Kidney epithelial cell (primary cell): ENCODE data around the gene DENND2A. TPM values are rescaled to one million over a fixed set of nuclear protein-coding genes. Genes with fewer than 3 reads are reported as not detected.

Experiments
- DNase-seq: peaks from one replicate; pipeline ENCODE4 v3.0.0-alpha.2; 2010; ENCODE audit warnings: low read depth
- H3K27me3 ChIP-seq: 2 replicates; pipeline ENCODE4 v1.6.0; 2011; ENCODE audit warnings: low read length; ENCODE audit not compliant: control insufficient read depth, insufficient read depth
- H3K36me3 ChIP-seq: 2 replicates; pipeline ENCODE4 v1.5.1; 2011; ENCODE audit warnings: low read length; ENCODE audit not compliant: control insufficient read depth, insufficient read depth
- H3K4me3 ChIP-seq: 2 replicates; pipeline ENCODE4 v1.5.1; 2011; ENCODE audit warnings: low read depth, mild to moderate bottlenecking, control low read depth, low read length
- total RNA-seq: library from RNA; depleted of rRNA; stranded (reverse); fragments of >200 nt; gene quantifications from 2 replicates; pipeline ENCODE4 v1.2.3, GENCODE V29; 2015
- TF ChIP-seq, protein P1 (sequence below): IDR thresholded peaks from 2 replicates; pipeline ENCODE4 v1.5.1; 2011; ENCODE audit warnings: mild to moderate bottlenecking, moderate library complexity, low read length, control low read depth, inconsistent platforms; ENCODE audit not compliant: insufficient read depth, poor library complexity, severe bottlenecking

Gene DENND2A
- total RNA-seq, 1 donor from 2014 or later, result 14.8 TPM

DNA sequence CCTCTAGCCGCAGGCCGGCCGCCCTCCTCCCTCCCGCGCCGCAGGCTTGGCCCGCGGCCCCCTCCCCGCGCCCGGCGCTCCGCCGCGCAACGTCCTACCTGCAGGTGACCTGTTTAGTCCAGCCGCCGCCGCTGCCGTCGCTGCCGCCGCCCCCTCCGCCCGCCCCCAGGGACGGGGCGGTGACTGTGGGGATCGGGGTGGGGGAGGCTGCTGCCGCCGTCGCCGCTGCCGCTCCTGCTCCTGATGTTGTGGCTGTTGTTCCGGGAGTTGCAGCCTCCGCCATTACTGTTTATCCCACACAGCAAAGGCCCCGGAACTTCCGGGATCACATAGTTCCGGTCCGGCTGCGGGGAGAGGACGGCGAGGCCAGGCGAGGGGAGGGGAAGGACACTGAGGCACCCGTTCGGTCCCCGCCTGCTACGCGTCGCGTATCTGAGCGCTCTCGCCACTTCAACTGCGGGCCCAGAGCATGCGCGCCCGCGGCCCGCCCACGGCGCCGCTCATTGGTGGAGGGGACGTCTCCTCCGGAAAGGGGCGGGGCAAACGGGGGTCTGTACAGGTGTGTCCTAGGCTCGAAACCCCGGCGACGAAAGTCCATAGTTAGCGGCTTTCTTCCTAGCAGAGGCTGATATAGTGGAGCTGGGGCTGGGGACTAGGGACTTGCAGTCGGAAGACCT, 161.4 kb downstream of the DENND2A start, which contains the start of gene MKRN1:
Gene MKRN1 (minus strand): TSS at position 444 of the 677 bp plus-strand sequence. CDS start 161 bp downstream, at position 283.
- Histone ChIP-seq H3K27me3 (no peaks in the 10 kb centered on the region), H3K36me3 (no peaks in the 10 kb centered on the region), H3K4me3 (peak within 1 kb of the TSS; percentile 98)
- peak; percentile 74 for DNase-seq
- TF ChIP-seq, protein P1, sequence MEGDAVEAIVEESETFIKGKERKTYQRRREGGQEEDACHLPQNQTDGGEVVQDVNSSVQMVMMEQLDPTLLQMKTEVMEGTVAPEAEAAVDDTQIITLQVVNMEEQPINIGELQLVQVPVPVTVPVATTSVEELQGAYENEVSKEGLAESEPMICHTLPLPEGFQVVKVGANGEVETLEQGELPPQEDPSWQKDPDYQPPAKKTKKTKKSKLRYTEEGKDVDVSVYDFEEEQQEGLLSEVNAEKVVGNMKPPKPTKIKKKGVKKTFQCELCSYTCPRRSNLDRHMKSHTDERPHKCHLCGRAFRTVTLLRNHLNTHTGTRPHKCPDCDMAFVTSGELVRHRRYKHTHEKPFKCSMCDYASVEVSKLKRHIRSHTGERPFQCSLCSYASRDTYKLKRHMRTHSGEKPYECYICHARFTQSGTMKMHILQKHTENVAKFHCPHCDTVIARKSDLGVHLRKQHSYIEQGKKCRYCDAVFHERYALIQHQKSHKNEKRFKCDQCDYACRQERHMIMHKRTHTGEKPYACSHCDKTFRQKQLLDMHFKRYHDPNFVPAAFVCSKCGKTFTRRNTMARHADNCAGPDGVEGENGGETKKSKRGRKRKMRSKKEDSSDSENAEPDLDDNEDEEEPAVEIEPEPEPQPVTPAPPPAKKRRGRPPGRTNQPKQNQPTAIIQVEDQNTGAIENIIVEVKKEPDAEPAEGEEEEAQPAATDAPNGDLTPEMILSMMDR, result no peak

DNA sequence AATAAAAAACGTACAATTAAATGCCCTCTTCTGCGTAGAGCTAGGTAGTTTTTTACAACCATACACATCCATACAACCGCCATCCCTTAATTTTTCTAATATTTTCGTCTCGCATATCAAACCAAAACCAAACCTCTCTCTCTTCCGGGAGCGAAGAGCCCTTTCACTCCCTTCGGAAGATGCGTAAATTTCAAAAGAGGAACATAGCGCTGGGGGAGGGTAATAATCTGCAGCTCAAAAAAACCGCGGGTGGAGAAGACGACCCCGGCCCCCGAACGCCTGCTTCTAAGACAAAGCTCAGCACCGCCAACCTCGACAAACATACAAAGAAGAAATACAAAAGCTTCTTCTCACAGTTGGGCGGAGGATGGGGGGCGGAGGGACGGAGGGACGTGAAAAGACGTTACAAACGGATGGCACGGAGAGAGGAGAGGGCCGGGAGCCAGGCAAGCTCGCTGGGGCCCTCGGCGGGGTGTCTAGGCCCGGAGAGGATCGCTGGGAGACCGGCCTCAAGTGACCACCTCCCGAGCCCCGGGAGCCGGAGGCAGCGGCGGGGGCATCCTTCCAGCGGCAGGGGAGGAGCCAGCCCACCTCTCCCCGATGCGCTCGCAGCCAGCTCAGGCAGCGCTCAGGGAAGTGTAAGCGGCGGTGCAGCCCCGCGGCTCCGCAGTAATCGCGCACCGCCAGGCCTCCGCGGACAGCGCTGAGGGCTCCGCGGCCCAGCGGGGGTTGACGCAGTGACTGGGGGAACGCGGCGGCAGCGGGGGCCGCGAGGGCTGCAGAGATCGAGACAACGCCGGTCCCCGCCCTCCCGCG, 162.2 kb downstream of the DENND2A start:
- no peak for DNase-seq
- no peaks in the 10 kb centered on the region for H3K36me3 ChIP-seq

GRCh38 chr7:140476698-140477261, 163.8 kb downstream of the DENND2A start:
- no peaks in the 10 kb centered on the region for H3K36me3 ChIP-seq
- H3K4me3 ChIP-seq, result no peak overlapping the region
- H3K27me3 ChIP-seq, result no peaks in the 10 kb centered on the region
- TF ChIP-seq, protein P1, result no peak
- DNase-seq, result no peak

More for the DNA sequence above, 162.2 kb downstream of the DENND2A start:
- no peaks in the 10 kb centered on the region for H3K27me3 ChIP-seq
- TF ChIP-seq, protein P1, result no peak
- H3K4me3 ChIP-seq, result peak overlapping the region; percentile 98

- H3K4me3 ChIP-seq, result no peak overlapping the region
- no peak for DNase-seq
- no peaks in the 10 kb centered on the region for H3K27me3 ChIP-seq
- no peaks in the 10 kb centered on the region for H3K36me3 ChIP-seq
- TF ChIP-seq, protein P1, result peak; percentile 53
Measured at GRCh38 chr7:140475747-140476333, 164.8 kb downstream of the DENND2A start.

Other genes with a start within 250 kb of the DENND2A start
- 34.7 and 36.8 TPM in 2 replicates for gene SLC37A3, start 242.3 kb downstream of the DENND2A start, total RNA-seq
- gene RAB19, start 236.8 kb downstream of the DENND2A start, total RNA-seq, result 6.4 and 10.2 TPM in 2 replicates
- 58.3 and 62.9 TPM in 2 replicates for gene MKRN1, start 161.3 kb downstream of the DENND2A start, total RNA-seq
- gene ADCK2, start 32.1 kb upstream of the DENND2A start, total RNA-seq, result 40.3 and 40.9 TPM in 2 replicates
- gene NDUFB2, start 55.9 kb upstream of the DENND2A start, total RNA-seq, result 213 and 221 TPM in 2 replicates